Calu3 (cell line): ENCODE measurements around the gene SCFD2. TPM values are rescaled to one million over a fixed set of nuclear protein-coding genes. Genes with fewer than 3 reads are reported as not detected.

Source experiments
- BruUV-seq: library from RNA; stranded (reverse); fragments of 400-500 nt; replicated peaks from 2 replicates; lab custom pipeline; 2021; lab: Mats Ljungman, UMichigan
- CTCF ChIA-PET: fragments of 300-600 bp; sonication (Branson Sonifier 250); formaldehyde crosslinking; loops from one replicate; lab custom pipeline; 2022; ENCODE audit warnings: antibody characterized with exemption; lab: Charles Lee
- DNase-seq: peaks from one replicate; pipeline ENCODE4 v3.0.0; 2022
- H3K27ac Mint-ChIP-seq: one replicate; pipeline ENCODE4 v1.8.0; 2022; ENCODE audit warnings: mixed read lengths; ENCODE audit not compliant: unreplicated experiment
- H3K27me3 Mint-ChIP-seq: one replicate; pipeline ENCODE4 v1.8.0; 2022; ENCODE audit warnings: mixed read lengths; ENCODE audit not compliant: unreplicated experiment
- H3K36me3 Mint-ChIP-seq: one replicate; pipeline ENCODE4 v1.8.0; 2022; ENCODE audit warnings: mild to moderate bottlenecking, moderate library complexity, mixed read lengths; ENCODE audit not compliant: insufficient read depth, unreplicated experiment
- H3K4me1 Mint-ChIP-seq: one replicate; pipeline ENCODE4 v1.8.0; 2022; ENCODE audit warnings: mild to moderate bottlenecking, low read depth, mixed read lengths; ENCODE audit not compliant: unreplicated experiment
- H3K4me3 Mint-ChIP-seq: one replicate; pipeline ENCODE4 v1.8.0; 2022; ENCODE audit warnings: mild to moderate bottlenecking, low read depth, moderate library complexity, mixed read lengths; ENCODE audit not compliant: unreplicated experiment
- H3K9me3 Mint-ChIP-seq: one replicate; pipeline ENCODE4 v1.8.0; 2022; ENCODE audit warnings: low read depth, mixed read lengths; ENCODE audit not compliant: unreplicated experiment
- CTCF ChIP-seq: fragments of 200-600 bp; IDR thresholded peaks from one replicate; pipeline ENCODE4 v1.8.0; 2022; ENCODE audit warnings: antibody characterized with exemption; ENCODE audit not compliant: unreplicated experiment
- intact Hi-C: fragments of 100-400 bp; cut with micrococcal nuclease; formaldehyde crosslinking; loops from one replicate; pipeline ENCODE4 v1.10.0; 2022; ENCODE audit not compliant: unreplicated experiment
- total RNA-seq: library from RNA; stranded (reverse); gene quantifications from 2 replicates; pipeline ENCODE4 v1.2.3, GENCODE V29; 2022

SCFD2 gene
- total RNA-seq, 1 experiment from 2014 or later: 16.7 TPM

- no peak for DNase-seq
- Mint-ChIP-seq H3K4me3 (no peak overlapping the region), H3K36me3 (peaks cover 8% of the 10 kb centered on the region), H3K9me3 (no peaks in the 10 kb centered on the region), H3K27ac (no peak overlapping the region), H3K27me3 (peaks cover 45% of the 10 kb centered on the region), H3K4me1 (peaks cover 7% of the 10 kb centered on the region)
- no TSS peak for BruUV-seq
- CTCF ChIA-PET: no interaction called here
- intact Hi-C loops: loop anchor here (10.0 kb wide), 1 partner anchor 176 kb away; no protein-coding TSS in a partner anchor
- no peak for TF ChIP-seq CTCF
These were observed 5.2 kb upstream of the SCFD2 start for GRCh38 chr4:53371049-53371448.

GRCh38 chr4:53367721-53368120 is 1.9 kb upstream of the SCFD2 start:
- Mint-ChIP-seq H3K27me3 (peaks cover 45% of the 10 kb centered on the region), H3K4me3 (no peak overlapping the region), H3K36me3 (peaks cover 19% of the 10 kb centered on the region), H3K9me3 (no peaks in the 10 kb centered on the region), H3K4me1 (peaks cover 10% of the 10 kb centered on the region), H3K27ac (no peak overlapping the region)
- intact Hi-C loops: no loop called here
- TF ChIP-seq CTCF: no peak
- BruUV-seq: no TSS peak
- CTCF ChIA-PET: no interaction called here
- DNase-seq: no peak

- CTCF ChIA-PET: no interaction called here
- no TSS peak for BruUV-seq
- peak overlapping the region; percentile 84 for H3K27ac Mint-ChIP-seq
- TF ChIP-seq CTCF: no peak
- intact Hi-C loops: loop anchor here (1.0 kb wide), 1 partner anchor 11 kb away; the partner anchor contains the start of gene FIP1L1
- no peaks in the 10 kb centered on the region for H3K9me3 Mint-ChIP-seq
- peaks cover 21% of the 10 kb centered on the region for H3K4me1 Mint-ChIP-seq
- H3K4me3 Mint-ChIP-seq: peak overlapping the region; percentile 85
- H3K36me3 Mint-ChIP-seq: peaks cover 19% of the 10 kb centered on the region
- no peak for DNase-seq
- peaks cover 39% of the 10 kb centered on the region for H3K27me3 Mint-ChIP-seq
These were observed 448 bp upstream of the SCFD2 start for GRCh38 chr4:53366301-53366716.

GRCh38 chr4:53365121-53365485 is 758 bp downstream of the SCFD2 start:
- peak; percentile 3 for DNase-seq
- H3K27me3 Mint-ChIP-seq: peaks cover 27% of the 10 kb centered on the region
- BruUV-seq: no TSS peak
- H3K4me3 Mint-ChIP-seq: peak overlapping the region; percentile 85
- no peaks in the 10 kb centered on the region for H3K9me3 Mint-ChIP-seq
- intact Hi-C loops: no loop called here
- no peak for TF ChIP-seq CTCF
- peaks cover 19% of the 10 kb centered on the region for H3K36me3 Mint-ChIP-seq
- H3K4me1 Mint-ChIP-seq: peaks cover 21% of the 10 kb centered on the region
- peak overlapping the region; percentile 84 for H3K27ac Mint-ChIP-seq
- CTCF ChIA-PET: interaction anchor here (1.0 kb wide), 1 partner anchor 15 kb away, joined by 3 read pairs; no protein-coding TSS in a partner anchor
